Heart right ventricle (tissue), 16 donors: Measurements from ENCODE around the gene INPP5D. TPM values are rescaled to one million over a fixed set of nuclear protein-coding genes. Genes with fewer than 3 reads are reported as not detected.
A peak's percentile ranks its signal among the peaks of the same experiment; 100 is the strongest.

Source experiments
- ATAC-seq, 8 donors: fragments of 200-7000 bp; cut with Tn5 transposase; one replicate each; pipeline ENCODE4 v1.9.1; 2020; ENCODE audit warnings: mild to moderate bottlenecking in 8 of 8, moderate library complexity in 8 of 8, moderate number of reproducible peaks in 1 of 8
- DNase-seq, 2 donors: peaks; one replicate each; pipeline ENCODE4 v3.0.0-alpha.2; 2020
- H3K27ac ChIP-seq, 10 donors: fragments of 200-600 bp; sonication (generic) in 2 of 10; one replicate each; pipeline versions ENCODE4 v1.5.0 to v1.8.0; 2020 to 2022; ENCODE audit warnings: mild to moderate bottlenecking in 3 of 10
- H3K27me3 ChIP-seq, 7 donors: fragments of 200-600 bp; one replicate each; pipeline ENCODE4 v1.8.0; 2021 to 2022; ENCODE audit warnings: mild to moderate bottlenecking in 2 of 7
- H3K36me3 ChIP-seq, 9 donors: fragments of 200-600 bp; sonication (generic) in 1 of 9; one replicate each; pipeline versions ENCODE4 v1.5.0 to v1.8.0; 2020 to 2022; ENCODE audit warnings: mild to moderate bottlenecking in 2 of 9
- H3K4me1 ChIP-seq, 9 donors: fragments of 200-600 bp; sonication (generic) in 1 of 9; one replicate each; pipeline versions ENCODE4 v1.5.0 to v1.8.0; 2020 to 2022; ENCODE audit warnings: mild to moderate bottlenecking in 4 of 9
- H3K4me3 ChIP-seq, 10 donors: fragments of 200-600 bp; sonication (generic) in 2 of 10; one replicate each; pipeline versions ENCODE4 v1.5.0 to v1.8.0; 2020 to 2022; ENCODE audit warnings: mild to moderate bottlenecking in 7 of 10, moderate library complexity in 2 of 10
- H3K9me3 ChIP-seq, 11 donors: fragments of 200-600 bp in 10 of 11; sonication (generic) in 2 of 11; one replicate each; pipeline versions ENCODE4 v1.5.0 to v1.8.0; 2013 to 2022; ENCODE audit warnings: mild to moderate bottlenecking in 2 of 11, control low read depth in 1 of 11, moderate library complexity in 1 of 11
- CTCF ChIP-seq, 9 donors: fragments of 200-600 bp; sonication (generic) in 2 of 9; IDR thresholded peaks; one replicate each; pipeline versions ENCODE4 v1.5.0 to v1.8.0; 2021 to 2022; ENCODE audit warnings: antibody characterized with exemption in 9 of 9, mild to moderate bottlenecking in 5 of 9, moderate library complexity in 1 of 9
- WGBS, 2 donors: extraction: QIAGEN DNeasy Blood & Tissue Kit; methylation state at CpG; one replicate each; pipeline ENCODE4 v1.1.7; 2013; ENCODE audit warnings: inconsistent platforms in 1 of 2; 5-methylcytosine and 5-hydroxymethylcytosine counted together
- intact Hi-C, 10 donors: fragments of 100-400 bp; cut with DNase I; formaldehyde crosslinking; loops; one replicate each; pipeline versions ENCODE4 v1.11.1 to v1.14.2; 2022
- polyA plus RNA-seq, 2 donors: library from polyadenylated mRNA; stranded (reverse); fragments of 200-250 nt; gene quantifications; one replicate each; pipeline ENCODE4 v1.2.3, GENCODE V29; 2013
- total RNA-seq, 10 donors: library from RNA; stranded (reverse); fragmentation: NEBNext Ultra II Directional in 3 of 10; extraction: Animal tissue kit (Norgen Biotek cat#: 25700) in 3 of 10; gene quantifications; one replicate each; pipeline versions ENCODE4 v1.2.1 to v1.2.4, GENCODE V29; 2021 to 2023
- donor health status: Arrhythmogenic right ventricular cardiomyopathy.
- donor health status: ischemic (EF 13 %, LVEDD 7.1; RV severe dilation, severe dysfunction).
- donor health status: healthy with polysubstance abuse.
- donor health status: DM: no; HTN: yes; CAD: no.
- donor health status: DM: no; HTN: no; CAD: no.
- donor health status: ischemic (EF 25% LVEDD 6.9; RV normal size, moderate dysfunction).
- donor health status: ischemic (EF 25% LVEDD 5.7; RV mildly dilated, moderate dysfunction).
- donor health status: healthy.
- donor health status: DM: yes; HTN: yes; CAD: no.
- donor health status: Ischemic cardiomyopathy.
- donor health status: ischemic (EF 35%, LVEDD 5.7; RV mildly dilated, moderate dysfunction).
- donor health status: nonischemic (EF 11% LVEDD 7.7; RV severe dilation, severe dysfunction).
- donor health status: DM: yes; HTN: yes; CAD: no.
- donor health status: PGD.
- donor health status: ischemic (EF 29% LVEDD 5.4; RV normal size, mild dysfunction).
- donor health status: nonischemic (EF 23%, LVEDD 6.1; RV moderate dilation, normal function).

INPP5D gene
- total and polyA plus RNA-seq, 12 donors, result 2.9 to 17.2 (median 5.7) TPM

- H3K9me3 ChIP-seq, result no peaks in the 10 kb centered on the region
- H3K36me3 ChIP-seq, result peaks cover 0 to 91% (median 0%) of the 10 kb centered on the region in 9 donors
- no peak for TF ChIP-seq CTCF (IDR thresholded peaks at IDR 0.05)
- no peak for DNase-seq
- intact Hi-C loops, result no loop called here
- peaks cover 0 to 17% (median 0%) of the 10 kb centered on the region in 7 donors for H3K27me3 ChIP-seq
- H3K4me3 ChIP-seq, result no peak overlapping the region
- ATAC-seq, result no peak
- WGBS, 2 donors, result 93 to 96% methylated on average over 20 of the region's 20 CpGs
- no peaks in the 10 kb centered on the region for H3K4me1 ChIP-seq
- H3K27ac ChIP-seq, result no peak overlapping the region
Measured at GRCh38 chr2:233125455-233126065, 65.4 kb downstream of the INPP5D start.

DNA sequence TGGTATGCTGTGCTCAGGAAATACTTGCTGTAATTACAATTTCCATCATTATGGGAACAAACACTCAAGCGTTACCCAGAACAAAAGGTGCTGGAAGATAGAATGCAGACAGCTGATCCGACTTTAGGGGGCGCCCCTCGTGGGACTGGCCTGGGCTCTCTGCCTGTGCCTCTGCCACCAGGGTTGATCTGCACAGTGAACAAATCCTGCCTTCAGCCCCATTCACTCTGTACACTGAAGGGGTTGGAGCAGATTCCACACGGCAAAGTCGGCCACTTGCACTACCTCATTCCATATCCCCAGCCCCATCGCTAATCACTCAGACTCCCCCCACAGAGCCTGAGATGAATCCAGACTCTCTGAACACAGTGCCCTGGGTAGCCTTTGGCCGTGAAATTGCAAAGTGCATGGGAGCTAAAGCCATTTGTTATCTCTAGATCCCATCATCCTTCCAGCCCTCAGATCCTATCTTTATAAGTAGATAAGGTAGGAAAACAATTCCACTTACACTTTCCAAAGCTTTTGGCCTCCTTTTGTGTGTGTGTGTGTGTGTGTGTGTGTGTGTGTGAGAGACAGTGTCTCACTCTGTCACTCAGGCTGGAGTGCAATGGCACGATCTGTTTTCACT lies 69.3 kb downstream of the INPP5D start:
- Histone ChIP-seq H3K4me3 (no peak overlapping the region), H3K27ac (no peak overlapping the region), H3K4me1 (no peaks in the 10 kb centered on the region), H3K27me3 (peaks cover 0 to 26% (median 0%) of the 10 kb centered on the region in 7 donors), H3K9me3 (no peaks in the 10 kb centered on the region), H3K36me3 (peaks cover 0 to 98% (median 0%) of the 10 kb centered on the region in 9 donors)
- intact Hi-C loops, result no loop called here
- DNase-seq (no peak), ATAC-seq (no peak)
- peak in 2 of 9 donors; percentile 5 to 11 for TF ChIP-seq CTCF (IDR thresholded peaks at IDR 0.05)
- WGBS, 2 donors, result 49 to 56% methylated on average over 9 of the region's 9 CpGs

DNA sequence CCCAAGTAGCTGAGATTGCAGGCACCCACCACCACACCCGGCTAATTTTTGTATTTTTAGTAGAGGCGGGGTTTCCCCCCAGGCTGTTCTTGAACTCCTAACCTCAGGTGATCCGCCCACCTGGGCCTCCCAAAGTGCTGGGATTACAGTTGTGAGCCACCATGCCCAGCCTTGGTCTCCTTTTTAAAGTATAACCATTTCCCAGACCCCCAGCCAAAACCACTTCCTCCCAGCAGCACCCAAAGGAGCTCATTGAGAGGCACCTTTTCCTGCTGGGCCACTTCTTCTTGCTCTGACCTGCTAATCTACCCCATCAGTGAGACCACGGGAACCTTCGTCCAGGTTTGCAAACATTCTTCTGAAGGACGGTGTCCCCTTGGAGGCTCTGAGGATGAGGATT lies 69.9 kb downstream of the INPP5D start:
- peaks cover 0 to 98% (median 0%) of the 10 kb centered on the region in 9 donors for H3K36me3 ChIP-seq
- H3K27ac ChIP-seq, result no peak overlapping the region
- intact Hi-C loops, result no loop called here
- no peaks in the 10 kb centered on the region for H3K9me3 ChIP-seq
- ATAC-seq (no peak), DNase-seq (no peak)
- 81 to 86% methylated on average over 6 of the region's 6 CpGs for WGBS, 2 donors
- TF ChIP-seq CTCF (IDR thresholded peaks at IDR 0.05), result no peak
- peaks cover 0 to 26% (median 0%) of the 10 kb centered on the region in 7 donors for H3K27me3 ChIP-seq
- no peaks in the 10 kb centered on the region for H3K4me1 ChIP-seq
- H3K4me3 ChIP-seq, result no peak overlapping the region

DNA sequence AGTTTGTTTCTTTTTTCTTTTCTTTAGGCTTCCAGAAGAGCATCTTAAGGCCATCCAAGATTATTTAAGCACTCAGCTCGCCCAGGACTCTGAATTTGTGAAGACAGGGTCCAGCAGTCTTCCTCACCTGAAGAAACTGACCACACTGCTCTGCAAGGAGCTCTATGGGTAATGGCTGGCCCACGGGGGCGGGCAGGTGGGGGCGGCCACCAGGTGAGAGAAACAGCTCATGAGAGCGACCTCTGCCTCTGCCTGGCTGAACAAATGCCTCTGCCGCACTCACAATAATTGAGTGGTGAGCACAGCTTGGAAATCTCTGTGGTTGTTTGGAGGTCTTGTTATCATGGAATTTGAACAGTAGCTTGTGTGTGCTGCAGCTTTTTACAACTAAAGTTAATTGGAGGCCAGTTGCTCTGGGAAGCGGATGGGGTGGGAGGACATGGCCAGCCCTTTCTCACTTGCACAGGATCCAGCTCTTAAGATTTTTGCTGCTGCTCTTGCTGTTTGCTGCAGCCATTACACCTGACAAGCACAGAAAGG lies 70.4 kb downstream of the INPP5D start:
- DNase-seq (no peak), ATAC-seq (no peak)
- Histone ChIP-seq H3K36me3 (peaks cover 0 to 98% (median 0%) of the 10 kb centered on the region in 9 donors), H3K9me3 (peaks cover 0 to 5% (median 0%) of the 10 kb centered on the region in 11 donors), H3K4me3 (no peak overlapping the region), H3K4me1 (no peaks in the 10 kb centered on the region), H3K27ac (no peak overlapping the region), H3K27me3 (peaks cover 0 to 26% (median 0%) of the 10 kb centered on the region in 7 donors)
- 68 to 76% methylated on average over 7 of the region's 7 CpGs for WGBS, 2 donors
- intact Hi-C loops, result no loop called here
- TF ChIP-seq CTCF (IDR thresholded peaks at IDR 0.05), result no peak
